SK-N-SH (cell line): ENCODE measurements around the gene ANKK1. TPM values are rescaled to one million over a fixed set of nuclear protein-coding genes. Genes with fewer than 3 reads are reported as not detected.

Experiments used
- CTCF ChIA-PET: fragments of 300-600, 350-600 bp; formaldehyde crosslinking; extraction: SDS; loops from one replicate; lab custom pipeline; 2021; lab: Yijun Ruan, JAX
- POLR2A ChIA-PET: fragments of 350-600 bp; sonication (Branson Sonifier 250); formaldehyde crosslinking; extraction: SDS; loops from one replicate; lab custom pipeline; 2020; ENCODE audit warnings: antibody characterized with exemption, inconsistent platforms; lab: Yijun Ruan, JAX
- DNase-seq: peaks from one replicate; pipeline ENCODE4 v3.0.0; 2012
- H2AFZ ChIP-seq: fragments of 200-600 bp; sonication (generic); 2 replicates; pipeline ENCODE4 v1.8.1; 2016; ENCODE audit warnings: antibody characterized with exemption, mild to moderate bottlenecking, low read depth
- H3F3A ChIP-seq: fragments of 200-600 bp; sonication (generic); replicated peaks from 2 replicates; pipeline ENCODE3; 2016; ENCODE audit warnings: antibody characterized with exemption, mild to moderate bottlenecking; ENCODE audit not compliant: insufficient read depth
- H3K27ac ChIP-seq, 2 experiments: fragments of 200-500 bp in 1 of 2; fragments of 200-600 bp in 1 of 2; sonication (Bioruptor generic) in 1 of 2; sonication (generic), shearing (Covaris generic) in 1 of 2; 2 replicates each; pipeline versions ENCODE4 v1.5.1 to v1.6.1; 2014 to 2016; ENCODE audit warnings: low read depth in 2 of 2, inconsistent platforms in 1 of 2, low read length in 1 of 2, mild to moderate bottlenecking in 1 of 2, mixed read lengths in 1 of 2
- H3K27me3 ChIP-seq: fragments of 200-600 bp; sonication (generic), shearing (Covaris generic); 2 replicates; pipeline ENCODE4 v1.6.1; 2016; ENCODE audit warnings: mixed run types; ENCODE audit not compliant: insufficient read depth
- H3K36me3 ChIP-seq, 2 experiments: fragments of 200-500 bp in 1 of 2; fragments of 200-600 bp in 1 of 2; sonication (Bioruptor generic) in 1 of 2; sonication (generic) in 1 of 2; replicated peaks in 1 of 2; 2 replicates each; pipeline versions ENCODE3 to v1.5.1; 2014 to 2016; ENCODE audit warnings: low read length in 1 of 2, mild to moderate bottlenecking in 1 of 2; ENCODE audit not compliant: insufficient read depth in 2 of 2, control insufficient read depth in 1 of 2
- H3K4me1 ChIP-seq, 2 experiments: fragments of 200-500 bp in 1 of 2; fragments of 200-600 bp in 1 of 2; sonication (Bioruptor generic) in 1 of 2; sonication (generic), shearing (Covaris generic) in 1 of 2; 2 replicates each; pipeline versions ENCODE4 v1.5.1 to v1.6.1; 2014 to 2016; ENCODE audit warnings: low read depth in 1 of 2, low read length in 1 of 2, mixed run types in 1 of 2; ENCODE audit not compliant: insufficient read depth in 2 of 2, control insufficient read depth in 1 of 2
- H3K4me2 ChIP-seq: fragments of 200-600 bp; sonication (generic), shearing (Covaris generic); 2 replicates; pipeline ENCODE4 v1.6.1; 2017; ENCODE audit warnings: mixed run types
- H3K4me3 ChIP-seq, 2 experiments: fragments of 200-500 bp in 1 of 2; fragments of 200-600 bp in 1 of 2; sonication (Bioruptor generic) in 1 of 2; sonication (generic), shearing (Covaris generic) in 1 of 2; 2 replicates each; pipeline versions ENCODE4 v1.5.1 to v1.8.1; 2014 to 2016; ENCODE audit warnings: low read depth in 2 of 2, inconsistent platforms in 1 of 2, low read length in 1 of 2, mild to moderate bottlenecking in 1 of 2, mixed read lengths in 1 of 2, moderate library complexity in 1 of 2
- H3K79me2 ChIP-seq: fragments of 200-600 bp; sonication (generic); 2 replicates; pipeline ENCODE4 v1.8.1; 2017; ENCODE audit warnings: mild to moderate bottlenecking; ENCODE audit not compliant: insufficient read depth
- H3K9ac ChIP-seq: fragments of 200-600 bp; sonication (generic); 2 replicates; pipeline ENCODE4 v1.6.1; 2017; ENCODE audit warnings: mixed run types
- H3K9me2 ChIP-seq: fragments of 200-600 bp; sonication (generic); 2 replicates; pipeline ENCODE4 v1.6.1; 2017; ENCODE audit warnings: mixed run types
- H3K9me3 ChIP-seq: fragments of 200-600 bp; sonication (generic); 2 replicates; pipeline ENCODE4 v1.6.1; 2017; ENCODE audit warnings: mixed run types, mild to moderate bottlenecking, moderate library complexity
- H4K20me1 ChIP-seq: fragments of 200-600 bp; sonication (generic); 2 replicates; pipeline ENCODE4 v1.6.1; 2017; ENCODE audit warnings: mild to moderate bottlenecking, mixed run types; ENCODE audit not compliant: insufficient read depth
- EZH2phosphoT487 ChIP-seq: fragments of 200-600 bp; sonication (generic); IDR thresholded peaks from 2 replicates; pipeline ENCODE4 v1.6.1; 2017; ENCODE audit warnings: low read depth, mixed run types, mild to moderate bottlenecking, antibody characterized with exemption, moderate library complexity, borderline replicate concordance
- GABPA ChIP-seq: IDR thresholded peaks from 2 replicates; pipeline ENCODE4 v1.4.0; 2012; ENCODE audit warnings: low read depth, mild to moderate bottlenecking
- JUND ChIP-seq: IDR thresholded peaks from 2 replicates; pipeline ENCODE4 v1.4.0; 2012
- MEF2A ChIP-seq: IDR thresholded peaks from 2 replicates; pipeline ENCODE4 v1.4.0; 2012; ENCODE audit warnings: low read depth, borderline replicate concordance
- MXI1 ChIP-seq: IDR thresholded peaks from 2 replicates; pipeline ENCODE4 v1.6.1; 2012; ENCODE audit warnings: mild to moderate bottlenecking, low read depth, low read length, improper control_type of control experiment
- POLR2AphosphoS5 ChIP-seq: IDR thresholded peaks from 2 replicates; pipeline ENCODE4 v1.6.1; 2012; ENCODE audit warnings: low read depth, low read length
- RCOR1 ChIP-seq: fragments of 150-350 bp; IDR thresholded peaks from 2 replicates; pipeline ENCODE4 v1.6.1; 2017; ENCODE audit warnings: antibody characterized with exemption, low read length
- SIN3A ChIP-seq: IDR thresholded peaks from 2 replicates; pipeline ENCODE4 v1.6.1; 2012; ENCODE audit warnings: low read depth, mild to moderate bottlenecking, low read length, moderate library complexity, borderline replicate concordance
- TCF12 ChIP-seq: IDR thresholded peaks from 2 replicates; pipeline ENCODE4 v1.4.0; 2012
- TEAD4 ChIP-seq: IDR thresholded peaks from 2 replicates; pipeline ENCODE4 v1.4.0; 2012; ENCODE audit warnings: mild to moderate bottlenecking, borderline replicate concordance; ENCODE audit not compliant: insufficient read depth
- YY1 ChIP-seq: IDR thresholded peaks from 2 replicates; pipeline ENCODE4 v1.4.0; 2012; ENCODE audit warnings: low read depth, mild to moderate bottlenecking
- whole genome bisulfite sequencing: methylation state at CpG from one replicate; pipeline ENCODE4 v1.1.6; 2017; ENCODE audit warnings: low lambda C conversion rate; 5-methylcytosine and 5-hydroxymethylcytosine counted together
- polyA plus RNA-seq, 3 experiments: library from polyadenylated mRNA; depleted of rRNA; stranded (reverse); fragments of >200 nt; gene quantifications; 2 replicates each; pipeline ENCODE4 v1.2.3, GENCODE V29; 2012
- TF ChIP-seq, protein P1 (sequence below): IDR thresholded peaks from 2 replicates; pipeline ENCODE4 v1.4.0; 2012; ENCODE audit warnings: low read depth
- TF ChIP-seq, protein P2 (sequence below): fragments of 200-600 bp; sonication (generic); IDR thresholded peaks from 2 replicates; pipeline ENCODE4 v1.6.1; 2017; ENCODE audit warnings: antibody characterized with exemption, mild to moderate bottlenecking, moderate library complexity
- TF ChIP-seq, protein P3 (sequence below): IDR thresholded peaks from 2 replicates; pipeline ENCODE4; 2012
- TF ChIP-seq, protein P4 (sequence below): fragments of 150-350 bp; IDR thresholded peaks from 2 replicates; pipeline ENCODE4 v1.6.1; 2016; ENCODE audit warnings: mild to moderate bottlenecking, low read depth, low read length
- TF ChIP-seq, protein P5 (sequence below): IDR thresholded peaks from 2 replicates; pipeline ENCODE4 v1.4.0; 2012; ENCODE audit warnings: low read depth, borderline replicate concordance
- TF ChIP-seq, protein P6 (sequence below): IDR thresholded peaks from 2 replicates; pipeline ENCODE4 v1.4.0; 2012; ENCODE audit warnings: low read depth, borderline replicate concordance
- TF ChIP-seq, protein P7 (sequence below): IDR thresholded peaks from 2 replicates; pipeline ENCODE4 v1.6.1; 2012; ENCODE audit warnings: mild to moderate bottlenecking, low read depth, low read length, moderate library complexity

Gene ANKK1
- polyA plus RNA-seq, 1 of the 3 experiments (the other 2 are of a cell fraction): 0.05 TPM

DNA sequence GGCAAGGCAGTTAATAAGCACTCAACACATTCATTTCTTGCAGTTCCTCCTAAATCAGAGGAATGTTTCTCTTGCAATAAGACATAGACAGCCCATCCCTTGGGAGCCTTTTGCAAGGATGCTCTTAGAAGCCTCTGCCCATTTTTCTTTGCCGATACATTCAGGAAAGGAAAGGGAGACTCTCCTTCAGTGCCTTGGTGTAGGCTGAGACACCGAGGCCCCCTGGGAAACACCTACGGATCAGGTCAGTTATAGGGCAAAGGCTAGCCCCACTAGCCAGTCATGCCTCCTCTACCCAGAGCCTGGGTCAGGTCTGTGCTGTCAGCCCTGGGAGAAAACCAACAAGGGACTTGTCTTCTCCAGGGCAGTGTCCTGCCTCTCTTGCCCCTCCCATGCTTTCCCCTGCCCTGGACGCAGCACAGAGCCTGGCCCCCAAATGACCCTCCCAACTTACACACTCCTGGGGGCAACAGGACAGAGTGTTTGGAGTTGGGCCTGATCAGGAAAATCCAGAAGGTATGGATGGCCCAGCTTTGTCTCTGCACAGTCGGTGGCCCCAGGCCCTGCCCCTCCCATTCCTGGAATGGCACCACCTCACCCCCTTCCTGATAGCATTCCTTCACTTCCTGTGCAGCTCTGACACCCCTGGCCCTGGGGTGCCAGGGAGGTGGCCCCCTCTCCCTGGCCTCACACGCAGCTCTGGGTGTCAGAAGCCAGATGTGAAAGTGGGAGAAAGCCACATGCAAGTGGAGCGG, 18.3 kb downstream of the ANKK1 start:
- H3K4me2 ChIP-seq: no peak overlapping the region
- H3K27ac ChIP-seq: no peak overlapping the region
- H3K4me3 ChIP-seq: no peak overlapping the region
- no peaks in the 10 kb centered on the region for H3K9me3 ChIP-seq
- DNase-seq: no peak
- H3K27me3 ChIP-seq: no peaks in the 10 kb centered on the region
- no peak overlapping the region for H2AFZ ChIP-seq
- no peaks in the 10 kb centered on the region for H3K9me2 ChIP-seq
- POLR2A ChIA-PET: no interaction called here
- WGBS: 48% methylated on average over 5 of the region's 7 CpGs
- no peaks in the 10 kb centered on the region for H4K20me1 ChIP-seq
- CTCF ChIA-PET: no interaction called here
- no peak for TF ChIP-seq SIN3A
- TF ChIP-seq POLR2AphosphoS5: no peak
- TF ChIP-seq, protein P1, sequence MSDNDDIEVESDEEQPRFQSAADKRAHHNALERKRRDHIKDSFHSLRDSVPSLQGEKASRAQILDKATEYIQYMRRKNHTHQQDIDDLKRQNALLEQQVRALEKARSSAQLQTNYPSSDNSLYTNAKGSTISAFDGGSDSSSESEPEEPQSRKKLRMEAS: no peak
- no peak for TF ChIP-seq EZH2phosphoT487
- no peak for TF ChIP-seq YY1
- TF ChIP-seq, protein P2, sequence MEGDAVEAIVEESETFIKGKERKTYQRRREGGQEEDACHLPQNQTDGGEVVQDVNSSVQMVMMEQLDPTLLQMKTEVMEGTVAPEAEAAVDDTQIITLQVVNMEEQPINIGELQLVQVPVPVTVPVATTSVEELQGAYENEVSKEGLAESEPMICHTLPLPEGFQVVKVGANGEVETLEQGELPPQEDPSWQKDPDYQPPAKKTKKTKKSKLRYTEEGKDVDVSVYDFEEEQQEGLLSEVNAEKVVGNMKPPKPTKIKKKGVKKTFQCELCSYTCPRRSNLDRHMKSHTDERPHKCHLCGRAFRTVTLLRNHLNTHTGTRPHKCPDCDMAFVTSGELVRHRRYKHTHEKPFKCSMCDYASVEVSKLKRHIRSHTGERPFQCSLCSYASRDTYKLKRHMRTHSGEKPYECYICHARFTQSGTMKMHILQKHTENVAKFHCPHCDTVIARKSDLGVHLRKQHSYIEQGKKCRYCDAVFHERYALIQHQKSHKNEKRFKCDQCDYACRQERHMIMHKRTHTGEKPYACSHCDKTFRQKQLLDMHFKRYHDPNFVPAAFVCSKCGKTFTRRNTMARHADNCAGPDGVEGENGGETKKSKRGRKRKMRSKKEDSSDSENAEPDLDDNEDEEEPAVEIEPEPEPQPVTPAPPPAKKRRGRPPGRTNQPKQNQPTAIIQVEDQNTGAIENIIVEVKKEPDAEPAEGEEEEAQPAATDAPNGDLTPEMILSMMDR: no peak
- TF ChIP-seq MXI1: no peak
- no peak for TF ChIP-seq TCF12
- TF ChIP-seq TEAD4: no peak
- no peak for TF ChIP-seq JUND
- TF ChIP-seq, protein P3, sequence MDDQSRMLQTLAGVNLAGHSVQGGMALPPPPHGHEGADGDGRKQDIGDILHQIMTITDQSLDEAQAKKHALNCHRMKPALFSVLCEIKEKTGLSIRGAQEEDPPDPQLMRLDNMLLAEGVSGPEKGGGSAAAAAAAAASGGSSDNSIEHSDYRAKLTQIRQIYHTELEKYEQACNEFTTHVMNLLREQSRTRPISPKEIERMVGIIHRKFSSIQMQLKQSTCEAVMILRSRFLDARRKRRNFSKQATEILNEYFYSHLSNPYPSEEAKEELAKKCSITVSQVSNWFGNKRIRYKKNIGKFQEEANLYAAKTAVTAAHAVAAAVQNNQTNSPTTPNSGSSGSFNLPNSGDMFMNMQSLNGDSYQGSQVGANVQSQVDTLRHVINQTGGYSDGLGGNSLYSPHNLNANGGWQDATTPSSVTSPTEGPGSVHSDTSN: no peak
- TF ChIP-seq GABPA: no peak
- TF ChIP-seq, protein P4, sequence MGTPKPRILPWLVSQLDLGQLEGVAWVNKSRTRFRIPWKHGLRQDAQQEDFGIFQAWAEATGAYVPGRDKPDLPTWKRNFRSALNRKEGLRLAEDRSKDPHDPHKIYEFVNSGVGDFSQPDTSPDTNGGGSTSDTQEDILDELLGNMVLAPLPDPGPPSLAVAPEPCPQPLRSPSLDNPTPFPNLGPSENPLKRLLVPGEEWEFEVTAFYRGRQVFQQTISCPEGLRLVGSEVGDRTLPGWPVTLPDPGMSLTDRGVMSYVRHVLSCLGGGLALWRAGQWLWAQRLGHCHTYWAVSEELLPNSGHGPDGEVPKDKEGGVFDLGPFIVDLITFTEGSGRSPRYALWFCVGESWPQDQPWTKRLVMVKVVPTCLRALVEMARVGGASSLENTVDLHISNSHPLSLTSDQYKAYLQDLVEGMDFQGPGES: no peak
- TF ChIP-seq, protein P5, sequence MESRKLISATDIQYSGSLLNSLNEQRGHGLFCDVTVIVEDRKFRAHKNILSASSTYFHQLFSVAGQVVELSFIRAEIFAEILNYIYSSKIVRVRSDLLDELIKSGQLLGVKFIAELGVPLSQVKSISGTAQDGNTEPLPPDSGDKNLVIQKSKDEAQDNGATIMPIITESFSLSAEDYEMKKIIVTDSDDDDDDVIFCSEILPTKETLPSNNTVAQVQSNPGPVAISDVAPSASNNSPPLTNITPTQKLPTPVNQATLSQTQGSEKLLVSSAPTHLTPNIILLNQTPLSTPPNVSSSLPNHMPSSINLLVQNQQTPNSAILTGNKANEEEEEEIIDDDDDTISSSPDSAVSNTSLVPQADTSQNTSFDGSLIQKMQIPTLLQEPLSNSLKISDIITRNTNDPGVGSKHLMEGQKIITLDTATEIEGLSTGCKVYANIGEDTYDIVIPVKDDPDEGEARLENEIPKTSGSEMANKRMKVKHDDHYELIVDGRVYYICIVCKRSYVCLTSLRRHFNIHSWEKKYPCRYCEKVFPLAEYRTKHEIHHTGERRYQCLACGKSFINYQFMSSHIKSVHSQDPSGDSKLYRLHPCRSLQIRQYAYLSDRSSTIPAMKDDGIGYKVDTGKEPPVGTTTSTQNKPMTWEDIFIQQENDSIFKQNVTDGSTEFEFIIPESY: no peak
- TF ChIP-seq, protein P6, sequence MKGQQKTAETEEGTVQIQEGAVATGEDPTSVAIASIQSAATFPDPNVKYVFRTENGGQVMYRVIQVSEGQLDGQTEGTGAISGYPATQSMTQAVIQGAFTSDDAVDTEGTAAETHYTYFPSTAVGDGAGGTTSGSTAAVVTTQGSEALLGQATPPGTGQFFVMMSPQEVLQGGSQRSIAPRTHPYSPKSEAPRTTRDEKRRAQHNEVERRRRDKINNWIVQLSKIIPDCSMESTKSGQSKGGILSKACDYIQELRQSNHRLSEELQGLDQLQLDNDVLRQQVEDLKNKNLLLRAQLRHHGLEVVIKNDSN: no peak
- TF ChIP-seq, protein P7, sequence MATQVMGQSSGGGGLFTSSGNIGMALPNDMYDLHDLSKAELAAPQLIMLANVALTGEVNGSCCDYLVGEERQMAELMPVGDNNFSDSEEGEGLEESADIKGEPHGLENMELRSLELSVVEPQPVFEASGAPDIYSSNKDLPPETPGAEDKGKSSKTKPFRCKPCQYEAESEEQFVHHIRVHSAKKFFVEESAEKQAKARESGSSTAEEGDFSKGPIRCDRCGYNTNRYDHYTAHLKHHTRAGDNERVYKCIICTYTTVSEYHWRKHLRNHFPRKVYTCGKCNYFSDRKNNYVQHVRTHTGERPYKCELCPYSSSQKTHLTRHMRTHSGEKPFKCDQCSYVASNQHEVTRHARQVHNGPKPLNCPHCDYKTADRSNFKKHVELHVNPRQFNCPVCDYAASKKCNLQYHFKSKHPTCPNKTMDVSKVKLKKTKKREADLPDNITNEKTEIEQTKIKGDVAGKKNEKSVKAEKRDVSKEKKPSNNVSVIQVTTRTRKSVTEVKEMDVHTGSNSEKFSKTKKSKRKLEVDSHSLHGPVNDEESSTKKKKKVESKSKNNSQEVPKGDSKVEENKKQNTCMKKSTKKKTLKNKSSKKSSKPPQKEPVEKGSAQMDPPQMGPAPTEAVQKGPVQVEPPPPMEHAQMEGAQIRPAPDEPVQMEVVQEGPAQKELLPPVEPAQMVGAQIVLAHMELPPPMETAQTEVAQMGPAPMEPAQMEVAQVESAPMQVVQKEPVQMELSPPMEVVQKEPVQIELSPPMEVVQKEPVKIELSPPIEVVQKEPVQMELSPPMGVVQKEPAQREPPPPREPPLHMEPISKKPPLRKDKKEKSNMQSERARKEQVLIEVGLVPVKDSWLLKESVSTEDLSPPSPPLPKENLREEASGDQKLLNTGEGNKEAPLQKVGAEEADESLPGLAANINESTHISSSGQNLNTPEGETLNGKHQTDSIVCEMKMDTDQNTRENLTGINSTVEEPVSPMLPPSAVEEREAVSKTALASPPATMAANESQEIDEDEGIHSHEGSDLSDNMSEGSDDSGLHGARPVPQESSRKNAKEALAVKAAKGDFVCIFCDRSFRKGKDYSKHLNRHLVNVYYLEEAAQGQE: no peak
- TF ChIP-seq RCOR1: no peak
- TF ChIP-seq MEF2A: no peak
- no peaks in the 10 kb centered on the region for H3K36me3 ChIP-seq
- H3K9ac ChIP-seq: no peak overlapping the region
- no peaks in the 10 kb centered on the region for H3F3A ChIP-seq
- H3K4me1 ChIP-seq: peaks cover 0 to 25% of the 10 kb centered on the region in 2 experiments; a peak in 1 of 4 replicates
- H3K79me2 ChIP-seq: no peaks in the 10 kb centered on the region
